ENCODE results near the gene CFAP410. TPM values are rescaled to one million over a fixed set of nuclear protein-coding genes. Genes with fewer than 3 reads are reported as not detected.

Gene CFAP410
- total and polyA plus RNA-seq, 2 donors (not counting 3 experiments of a cell fraction or from before 2014, with no cell fraction given): 7.2 to 12.2 TPM

GRCh38 chr21:44301961-44302406, 37.2 kb downstream of the CFAP410 start:
- TF ChIP-seq FOS (IDR thresholded peaks at IDR 0.05; ENCODE audit: borderline replicate concordance, insufficient read depth, low read length): no peak
- TF ChIP-seq CTCF (IDR thresholded peaks at IDR 0.05; ENCODE audit: extremely low read depth in 1 of 2, insufficient read depth in 1 of 2, low read depth in 1 of 2, low read length in 2 of 2): peak in 1 of 2 donors; percentile 22
- CTCF ChIA-PET: no interaction called here
- dilution Hi-C loops (cut with MboI; ENCODE audit: extremely low pct_ligation_motif_present, low sequenced_read_pairs): no loop called here
- DNase-seq (ENCODE audit: low read depth, low spot score): no peak
- no peaks in the 10 kb centered on the region for H4K20me1 ChIP-seq (replicated peaks; ENCODE audit: control insufficient read depth, extremely low read depth, insufficient read depth, low read length)
- no peak overlapping the region for H3K4me2 ChIP-seq (ENCODE audit: insufficient read depth, low read length)
- H3K79me2 ChIP-seq (ENCODE audit: control insufficient read depth, insufficient read depth, low read length): peaks cover 45% of the 10 kb centered on the region
- H3K4me3 ChIP-seq (replicated peaks in 1 of 3; ENCODE audit: insufficient read depth in 1 of 3, low read depth in 1 of 3, low read length in 3 of 3): no peak overlapping the region
- POLR2A ChIA-PET: no interaction called here
- FAIRE-seq: no peak
- intact Hi-C loops (cut with micrococcal nuclease): no loop called here
- H3K9ac ChIP-seq (replicated peaks; ENCODE audit: extremely low read depth, insufficient read depth, low read length): no peak overlapping the region
- H3K27me3 ChIP-seq (ENCODE audit: control insufficient read depth in 2 of 2, insufficient read depth in 2 of 2, low read length in 2 of 2): no peaks in the 10 kb centered on the region
- no peaks in the 10 kb centered on the region for H3K9me1 ChIP-seq (replicated peaks; ENCODE audit: control insufficient read depth, extremely low read depth, insufficient read depth, low read length)
- peaks cover 0 to 5% of the 10 kb centered on the region in 2 experiments for H3K36me3 ChIP-seq (ENCODE audit: control insufficient read depth in 2 of 2, extremely low read depth in 1 of 2, insufficient read depth in 2 of 2, low read length in 2 of 2)
- no TSS peak for BruUV-seq (replicated peaks)
- H3K27ac ChIP-seq (ENCODE audit: insufficient read depth, low read depth, low read length): no peak overlapping the region
- H2AFZ ChIP-seq (ENCODE audit: low read depth, low read length): no peak overlapping the region
- no peaks in the 10 kb centered on the region for H3K9me3 ChIP-seq (replicated peaks; ENCODE audit: control insufficient read depth, insufficient read depth, low read length)
- peaks cover 25% of the 10 kb centered on the region for H3K4me1 ChIP-seq (ENCODE audit: control insufficient read depth, extremely low read depth, insufficient read depth, low read length)

- H3K9me1 ChIP-seq (replicated peaks; ENCODE audit: control insufficient read depth, extremely low read depth, insufficient read depth, low read length): no peaks in the 10 kb centered on the region
- TF ChIP-seq JUN (IDR thresholded peaks at IDR 0.05; ENCODE audit: borderline replicate concordance, insufficient read depth, insufficient read length, low read depth) (no peak), GATA2 (IDR thresholded peaks at IDR 0.05; ENCODE audit: insufficient read depth, insufficient read length, low read depth, low read length) (no peak), POLR2AphosphoS5 (IDR thresholded peaks at IDR 0.05; ENCODE audit: insufficient read depth, low read depth, low read length) (no peak), FOS (IDR thresholded peaks at IDR 0.05; ENCODE audit: borderline replicate concordance, insufficient read depth, low read length) (no peak), EZH2 (IDR thresholded peaks at IDR 0.05; ENCODE audit: borderline replicate concordance, low read depth, low read length, severe bottlenecking) (no peak), MAX (IDR thresholded peaks at IDR 0.05; ENCODE audit: insufficient read depth, insufficient read length) (no peak), POLR2A (IDR thresholded peaks at IDR 0.05; ENCODE audit: low read depth, low read length) (no peak), CTCF (IDR thresholded peaks at IDR 0.05; ENCODE audit: extremely low read depth in 1 of 2, insufficient read depth in 1 of 2, low read depth in 1 of 2, low read length in 2 of 2) (no peak), MYC (IDR thresholded peaks at IDR 0.05; ENCODE audit: low read depth, low read length) (no peak)
- DNase-seq (ENCODE audit: low read depth, low spot score) (no peak), FAIRE-seq (no peak)
- H3K9me3 ChIP-seq (replicated peaks; ENCODE audit: control insufficient read depth, insufficient read depth, low read length): no peaks in the 10 kb centered on the region
- peaks cover 25% of the 10 kb centered on the region for H3K4me1 ChIP-seq (ENCODE audit: control insufficient read depth, extremely low read depth, insufficient read depth, low read length)
- no peaks in the 10 kb centered on the region for H4K20me1 ChIP-seq (replicated peaks; ENCODE audit: control insufficient read depth, extremely low read depth, insufficient read depth, low read length)
- dilution Hi-C loops (cut with MboI; ENCODE audit: extremely low pct_ligation_motif_present, low sequenced_read_pairs): no loop called here
- H3K27ac ChIP-seq (ENCODE audit: insufficient read depth, low read depth, low read length): no peak overlapping the region
- H3K79me2 ChIP-seq (ENCODE audit: control insufficient read depth, insufficient read depth, low read length): peaks cover 45% of the 10 kb centered on the region
- intact Hi-C loops (cut with micrococcal nuclease): no loop called here
- no peak overlapping the region for H2AFZ ChIP-seq (ENCODE audit: low read depth, low read length)
- H3K36me3 ChIP-seq (ENCODE audit: control insufficient read depth in 2 of 2, extremely low read depth in 1 of 2, insufficient read depth in 2 of 2, low read length in 2 of 2): no peaks in the 10 kb centered on the region
- H3K4me3 ChIP-seq (replicated peaks in 1 of 3; ENCODE audit: insufficient read depth in 1 of 3, low read depth in 1 of 3, low read length in 3 of 3): peak overlapping the region; percentile 57 to 82 (median 65)
- BruUV-seq (replicated peaks): no TSS peak
- H3K9ac ChIP-seq (replicated peaks; ENCODE audit: extremely low read depth, insufficient read depth, low read length): peak overlapping the region; percentile 79
- ChIA-PET POLR2A (no interaction called here), CTCF (interaction anchor here (1.1 kb wide), 1 partner anchor 492 kb away, joined by 3 read pairs; no protein-coding TSS in a partner anchor)
- peak overlapping the region; percentile 77 for H3K4me2 ChIP-seq (ENCODE audit: insufficient read depth, low read length)
- no peaks in the 10 kb centered on the region for H3K27me3 ChIP-seq (ENCODE audit: control insufficient read depth in 2 of 2, insufficient read depth in 2 of 2, low read length in 2 of 2)
Measured at GRCh38 chr21:44301141-44301540, 38.0 kb downstream of the CFAP410 start.

All from endothelial cell of umbilical vein (primary cell).